Dendritic cell treated with granulocyte-macrophage colony-stimulating factor and Interleukin-4, amounts not matched to agents 40 ng/mL and 50 ng/mL, for 4 days (primary cell): Measurements from ENCODE around the gene STPG1.
A peak's percentile ranks its signal among the peaks of the same experiment; 100 is the strongest.

Source experiments
- H3K27ac Mint-ChIP-seq: one replicate; pipeline ENCODE4 v1.8.0; 2022; ENCODE audit warnings: mild to moderate bottlenecking, mixed read lengths
- H3K27me3 Mint-ChIP-seq: one replicate; pipeline ENCODE4 v1.8.0; 2022; ENCODE audit warnings: mild to moderate bottlenecking, mixed read lengths
- H3K36me3 Mint-ChIP-seq: one replicate; pipeline ENCODE4 v1.8.0; 2022; ENCODE audit warnings: low read depth, mixed read lengths
- H3K4me1 Mint-ChIP-seq: one replicate; pipeline ENCODE4 v1.8.0; 2022; ENCODE audit warnings: low read depth, mixed read lengths
- H3K4me3 Mint-ChIP-seq: one replicate; pipeline ENCODE4 v1.8.0; 2022; ENCODE audit warnings: mild to moderate bottlenecking, moderate library complexity, mixed read lengths
- H3K9me3 Mint-ChIP-seq: one replicate; pipeline ENCODE4 v1.8.0; 2022; ENCODE audit warnings: mixed read lengths
- intact Hi-C: fragments of 100-400 bp; cut with micrococcal nuclease; formaldehyde crosslinking; loops from one replicate; pipeline ENCODE4 v1.15.0; 2022

The STPG1 gene

GRCh38 chr1:24441996-24442668 is 28.6 kb upstream of the STPG1 start:
- H3K4me3 Mint-ChIP-seq = no peak overlapping the region
- no peak overlapping the region for H3K27ac Mint-ChIP-seq
- H3K9me3 Mint-ChIP-seq = no peaks in the 10 kb centered on the region
- no peaks in the 10 kb centered on the region for H3K4me1 Mint-ChIP-seq
- H3K27me3 Mint-ChIP-seq = no peaks in the 10 kb centered on the region
- intact Hi-C loops = loop anchor here (10.0 kb wide), 1 partner anchor 83 kb away; no protein-coding TSS in a partner anchor
- peaks cover 44% of the 10 kb centered on the region for H3K36me3 Mint-ChIP-seq

- peaks cover 37% of the 10 kb centered on the region for H3K36me3 Mint-ChIP-seq
- no peak overlapping the region for H3K27ac Mint-ChIP-seq
- intact Hi-C loops = loop anchor here (10.0 kb wide), 1 partner anchor 83 kb away; no protein-coding TSS in a partner anchor
- no peaks in the 10 kb centered on the region for H3K27me3 Mint-ChIP-seq
- no peaks in the 10 kb centered on the region for H3K9me3 Mint-ChIP-seq
- no peaks in the 10 kb centered on the region for H3K4me1 Mint-ChIP-seq
- H3K4me3 Mint-ChIP-seq = no peak overlapping the region
These were observed 27.9 kb upstream of the STPG1 start for GRCh38 chr1:24441480-24441879.

GRCh38 chr1:24440436-24440835 is 26.9 kb upstream of the STPG1 start:
- intact Hi-C loops = loop anchor here (10.0 kb wide), 1 partner anchor 84 kb away; no protein-coding TSS in a partner anchor
- Mint-ChIP-seq H3K4me1 (no peaks in the 10 kb centered on the region), H3K27ac (no peak overlapping the region), H3K4me3 (no peak overlapping the region), H3K9me3 (no peaks in the 10 kb centered on the region), H3K36me3 (peaks cover 28% of the 10 kb centered on the region), H3K27me3 (no peaks in the 10 kb centered on the region)

GRCh38 chr1:24438423-24438901 is 24.9 kb upstream of the STPG1 start:
- Mint-ChIP-seq H3K4me3 (no peak overlapping the region), H3K36me3 (peaks cover 20% of the 10 kb centered on the region), H3K4me1 (no peaks in the 10 kb centered on the region), H3K27ac (peak overlapping the region; percentile 2), H3K9me3 (no peaks in the 10 kb centered on the region), H3K27me3 (no peaks in the 10 kb centered on the region)
- intact Hi-C loops = no loop called here

GRCh38 chr1:24437631-24438396 is 24.2 kb upstream of the STPG1 start:
- Mint-ChIP-seq H3K36me3 (peaks cover 20% of the 10 kb centered on the region), H3K27ac (no peak overlapping the region), H3K4me3 (no peak overlapping the region), H3K9me3 (no peaks in the 10 kb centered on the region), H3K4me1 (no peaks in the 10 kb centered on the region), H3K27me3 (no peaks in the 10 kb centered on the region)
- intact Hi-C loops = no loop called here

GRCh38 chr1:24435782-24436365 is 22.3 kb upstream of the STPG1 start:
- Mint-ChIP-seq H3K4me3 (no peak overlapping the region), H3K36me3 (peaks cover 7% of the 10 kb centered on the region), H3K27me3 (no peaks in the 10 kb centered on the region), H3K9me3 (no peaks in the 10 kb centered on the region), H3K27ac (no peak overlapping the region), H3K4me1 (peaks cover 6% of the 10 kb centered on the region)
- intact Hi-C loops = no loop called here

GRCh38 chr1:24427545-24427862 is 13.9 kb upstream of the STPG1 start:
- Mint-ChIP-seq H3K4me3 (no peak overlapping the region), H3K36me3 (peaks cover 28% of the 10 kb centered on the region), H3K27ac (no peak overlapping the region), H3K27me3 (no peaks in the 10 kb centered on the region), H3K9me3 (no peaks in the 10 kb centered on the region), H3K4me1 (peaks cover 6% of the 10 kb centered on the region)
- intact Hi-C loops = no loop called here

GRCh38 chr1:24426744-24427544 is 13.4 kb upstream of the STPG1 start:
- H3K27me3 Mint-ChIP-seq = no peaks in the 10 kb centered on the region
- H3K9me3 Mint-ChIP-seq = no peaks in the 10 kb centered on the region
- H3K4me3 Mint-ChIP-seq = no peak overlapping the region
- peaks cover 6% of the 10 kb centered on the region for H3K4me1 Mint-ChIP-seq
- peaks cover 34% of the 10 kb centered on the region for H3K36me3 Mint-ChIP-seq
- intact Hi-C loops = no loop called here
- no peak overlapping the region for H3K27ac Mint-ChIP-seq

GRCh38 chr1:24425922-24426321 is 12.3 kb upstream of the STPG1 start:
- no peaks in the 10 kb centered on the region for H3K27me3 Mint-ChIP-seq
- intact Hi-C loops = no loop called here
- H3K36me3 Mint-ChIP-seq = peaks cover 43% of the 10 kb centered on the region
- H3K9me3 Mint-ChIP-seq = no peaks in the 10 kb centered on the region
- no peaks in the 10 kb centered on the region for H3K4me1 Mint-ChIP-seq
- H3K4me3 Mint-ChIP-seq = no peak overlapping the region
- H3K27ac Mint-ChIP-seq = no peak overlapping the region

- Mint-ChIP-seq H3K27me3 (no peaks in the 10 kb centered on the region), H3K27ac (no peak overlapping the region), H3K4me1 (no peaks in the 10 kb centered on the region), H3K36me3 (peaks cover 44% of the 10 kb centered on the region), H3K4me3 (no peak overlapping the region), H3K9me3 (no peaks in the 10 kb centered on the region)
- intact Hi-C loops = no loop called here
These were observed 11.9 kb upstream of the STPG1 start for GRCh38 chr1:24425441-24425840.

GRCh38 chr1:24424990-24425389 is 11.4 kb upstream of the STPG1 start:
- Mint-ChIP-seq H3K27me3 (no peaks in the 10 kb centered on the region), H3K36me3 (peaks cover 46% of the 10 kb centered on the region), H3K27ac (no peak overlapping the region), H3K4me3 (no peak overlapping the region), H3K4me1 (peaks cover under 1% of the 10 kb centered on the region), H3K9me3 (no peaks in the 10 kb centered on the region)
- intact Hi-C loops = no loop called here

- Mint-ChIP-seq H3K27ac (no peak overlapping the region), H3K4me1 (peaks cover 9% of the 10 kb centered on the region)
These were observed 10.6 kb upstream of the STPG1 start for GRCh38 chr1:24424207-24424606.

GRCh38 chr1:24421502-24421901 is 7.9 kb upstream of the STPG1 start:
- H3K27me3 Mint-ChIP-seq = no peaks in the 10 kb centered on the region
- peaks cover 48% of the 10 kb centered on the region for H3K36me3 Mint-ChIP-seq
- no peak overlapping the region for H3K27ac Mint-ChIP-seq
- peaks cover 32% of the 10 kb centered on the region for H3K4me1 Mint-ChIP-seq
- intact Hi-C loops = no loop called here
- H3K9me3 Mint-ChIP-seq = no peaks in the 10 kb centered on the region
- H3K4me3 Mint-ChIP-seq = no peak overlapping the region

More at GRCh38 chr1:24424207-24424606, 10.6 kb upstream of the STPG1 start:
- intact Hi-C loops = no loop called here
- H3K36me3 Mint-ChIP-seq = peaks cover 54% of the 10 kb centered on the region
- H3K9me3 Mint-ChIP-seq = no peaks in the 10 kb centered on the region
- no peaks in the 10 kb centered on the region for H3K27me3 Mint-ChIP-seq
- H3K4me3 Mint-ChIP-seq = no peak overlapping the region
